ENCODE results near the gene SET. TPM values are rescaled to one million over a fixed set of nuclear protein-coding genes. Genes with fewer than 3 reads are reported as not detected.

Gene SET
- total and polyA plus RNA-seq, 2 experiments from 2014 or later, result 949 to 1,261 TPM

DNA sequence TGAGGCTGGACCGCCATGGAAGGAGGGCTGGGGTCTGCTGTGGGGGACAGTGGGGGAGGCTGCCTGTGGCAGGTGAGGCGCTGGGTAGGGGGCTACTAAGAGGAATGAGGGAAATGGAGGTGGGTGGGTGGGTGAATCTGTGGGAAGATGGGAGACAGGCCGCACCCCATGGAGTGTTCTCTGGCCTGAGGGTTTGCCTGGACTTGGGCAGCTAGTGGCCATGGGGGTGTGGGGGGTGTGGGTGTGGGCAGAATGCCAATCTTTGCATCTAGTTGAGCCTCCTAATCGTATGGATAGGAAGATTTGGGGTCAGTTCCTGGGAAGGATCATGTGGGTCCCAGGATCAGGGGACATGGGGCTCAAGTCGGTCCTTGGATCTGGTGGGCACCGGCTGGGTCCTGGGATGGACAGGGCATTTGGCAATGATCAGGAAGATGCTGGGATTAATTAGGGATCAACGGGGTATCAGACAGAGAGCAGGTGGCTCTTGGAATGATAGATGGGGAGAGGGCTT, 34.4 kb downstream of the SET start (continued):
- TF ChIP-seq REST (IDR thresholded peaks at IDR 0.05; ENCODE audit: unreplicated experiment), result no peak
- no peak for TF ChIP-seq NANOG (IDR thresholded peaks at IDR 0.05; ENCODE audit: borderline replicate concordance)
- TF ChIP-seq EZH2 (IDR thresholded peaks at IDR 0.05; ENCODE audit: low read depth, unreplicated experiment), result no peak
- TF ChIP-seq, protein P1, sequence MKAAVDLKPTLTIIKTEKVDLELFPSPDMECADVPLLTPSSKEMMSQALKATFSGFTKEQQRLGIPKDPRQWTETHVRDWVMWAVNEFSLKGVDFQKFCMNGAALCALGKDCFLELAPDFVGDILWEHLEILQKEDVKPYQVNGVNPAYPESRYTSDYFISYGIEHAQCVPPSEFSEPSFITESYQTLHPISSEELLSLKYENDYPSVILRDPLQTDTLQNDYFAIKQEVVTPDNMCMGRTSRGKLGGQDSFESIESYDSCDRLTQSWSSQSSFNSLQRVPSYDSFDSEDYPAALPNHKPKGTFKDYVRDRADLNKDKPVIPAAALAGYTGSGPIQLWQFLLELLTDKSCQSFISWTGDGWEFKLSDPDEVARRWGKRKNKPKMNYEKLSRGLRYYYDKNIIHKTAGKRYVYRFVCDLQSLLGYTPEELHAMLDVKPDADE (IDR thresholded peaks at IDR 0.05), result no peak
- TF ChIP-seq CTCF (conservative IDR thresholded peaks at IDR 0.05; ENCODE audit: low read depth in 2 of 2), result no peak
- TF ChIP-seq CREB1 (CRISPR knock-in tag; IDR thresholded peaks at IDR 0.05; ENCODE audit: low read depth), result no peak
- no peak for TF ChIP-seq STAT1 (IDR thresholded peaks at IDR 0.05; ENCODE audit: unreplicated experiment)
- TF ChIP-seq JUNB (IDR thresholded peaks at IDR 0.05; ENCODE audit: unreplicated experiment), result no peak

DNA sequence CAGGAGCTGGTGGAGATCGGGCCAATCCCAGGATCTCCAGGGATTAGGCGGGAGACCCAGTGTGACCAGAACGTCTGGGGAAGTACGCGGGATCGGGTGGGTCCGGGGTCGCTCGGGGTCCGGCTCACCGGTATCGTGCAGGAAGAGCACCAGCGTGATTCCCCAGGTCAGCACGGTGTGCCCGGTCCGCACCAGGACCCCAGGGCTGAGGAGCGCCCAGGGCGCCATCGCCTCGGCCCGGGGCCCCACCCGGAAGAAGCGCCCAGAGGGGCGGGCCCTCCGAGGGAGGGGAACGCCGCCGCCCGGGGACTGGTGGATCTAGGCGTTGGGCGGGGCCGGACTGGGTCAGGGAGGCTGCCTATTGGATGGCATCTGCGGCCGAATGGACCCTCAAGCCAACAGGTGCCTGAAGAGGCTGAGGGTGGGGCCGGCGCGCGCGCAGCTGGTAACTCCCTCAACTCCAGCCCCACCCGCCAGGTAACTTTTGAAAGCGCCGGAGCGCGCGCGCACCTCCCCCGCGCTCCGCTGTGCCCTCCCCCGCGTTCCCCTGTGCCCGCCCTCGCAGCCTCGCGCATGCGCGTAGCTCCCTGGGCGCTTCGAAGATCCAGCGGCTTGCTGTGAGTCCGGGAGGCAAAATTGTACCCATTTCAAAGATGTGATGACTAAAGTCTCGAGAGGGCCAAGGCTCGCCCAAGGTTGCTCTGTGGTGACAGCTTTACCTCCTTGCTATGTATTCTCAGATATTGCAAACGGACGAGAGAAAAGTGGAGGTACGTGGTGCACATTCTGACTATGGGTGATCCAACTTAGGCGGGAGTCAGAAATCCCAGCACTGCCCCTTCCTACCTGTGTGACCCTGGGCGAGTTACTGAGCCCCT, 35.1 kb downstream of the SET start, which contains the start of gene ZDHHC12:
Gene ZDHHC12 (minus strand): TSS at position 262 of the 878 bp plus-strand sequence. CDS start 34 bp downstream, at position 228.
- ATAC-seq (peak; percentile 89), DNase-seq (ENCODE audit: low spot score) (peak; percentile 100)
- peaks cover 4% of the 10 kb centered on the region; the same call in 2 of the 3 replicates for H3K36me3 Mint-ChIP-seq (ENCODE audit: low read depth)
- Histone ChIP-seq H3K4me1 (ENCODE audit: insufficient read depth) (peaks cover 3% of the 10 kb centered on the region), H3F3A (replicated peaks; ENCODE audit: low read depth) (no peaks in the 10 kb centered on the region; the same call in 1 of the 2 replicates), H4K20me1 (replicated peaks; ENCODE audit: insufficient read depth) (no peaks in the 10 kb centered on the region; the same call in 1 of the 2 replicates), H3K79me2 (replicated peaks; ENCODE audit: insufficient read depth) (no peaks in the 10 kb centered on the region; the same call in 1 of the 2 replicates), H3K27me3 (ENCODE audit: insufficient read depth) (no peaks in the 10 kb centered on the region), H3K36me3 (ENCODE audit: insufficient read depth) (no peaks in the 10 kb centered on the region), H3K27ac (ENCODE audit: low read depth) (peak within 1 kb of the TSS; percentile 56; the same call in 1 of the 2 replicates), H2AFZ (peak within 1 kb of the TSS; percentile 32; the same call in 1 of the 2 replicates), H3K9me2 (ENCODE audit: insufficient read depth) (no peaks in the 10 kb centered on the region), H3K4me2 (peak within 1 kb of the TSS; percentile 97), H3K4me3 (peak within 1 kb of the TSS; percentile 92)
- peak within 1 kb of the TSS; percentile 64 for H3K27ac Mint-ChIP-seq
- peaks cover 27% of the 10 kb centered on the region for H3K27me3 Mint-ChIP-seq (ENCODE audit: insufficient read depth, low read depth, poor library complexity)
- TF ChIP-seq, protein P1 (IDR thresholded peaks at IDR 0.05), result peak; percentile 51; the same call in 1 of the 2 replicates
- TF ChIP-seq POLR2AphosphoS5 (IDR thresholded peaks at IDR 0.05; ENCODE audit: low read depth) (peak; percentile 86), STAT1 (IDR thresholded peaks at IDR 0.05; ENCODE audit: unreplicated experiment) (no peak)
- H3K4me1 Mint-ChIP-seq, result peaks cover 19% of the 10 kb centered on the region
- H3K9me3 Mint-ChIP-seq, result no peaks in the 10 kb centered on the region; the same call in 2 of the 3 replicates
- peak within 1 kb of the TSS; percentile 92 for H3K4me3 Mint-ChIP-seq

All from GM23338 (cell line).